SK-N-SH treated with all-trans-retinoic acid at 6 μM for 48 hours (cell line): ENCODE data around the gene NATD1.
A peak's percentile ranks its signal among the peaks of the same experiment; 100 is the strongest.

Experiments
- ATAC-seq: fragments of 200-7000 bp; cut with Tn5 transposase; 3 replicates; pipeline ENCODE4 v1.9.1; 2020; ENCODE audit warnings: mild to moderate bottlenecking, moderate library complexity
- ARNTL ChIP-seq: fragments of 450-650 bp; formaldehyde crosslinking; IDR thresholded peaks from 2 replicates; pipeline ENCODE4 v1.5.0; 2020; ENCODE audit warnings: low read depth, mild to moderate bottlenecking, moderate library complexity, borderline replicate concordance
- BACH2 ChIP-seq: fragments of 250-450 bp; sonication (Bioruptor Pico); IDR thresholded peaks from 2 replicates; pipeline ENCODE4 v1.9.0; 2021; ENCODE audit warnings: mild to moderate bottlenecking, borderline replicate concordance
- CSDC2 ChIP-seq: fragments of 250-450 bp; sonication (Bioruptor Pico); IDR thresholded peaks from 2 replicates; pipeline ENCODE4 v1.5.0; 2020; ENCODE audit warnings: mild to moderate bottlenecking, moderate library complexity
- ESRRG ChIP-seq: fragments of 250-450 bp; sonication (Bioruptor Pico); IDR thresholded peaks from 2 replicates; pipeline ENCODE4 v1.6.1; 2021; ENCODE audit warnings: mild to moderate bottlenecking
- GLIS3 ChIP-seq: fragments of 250-450 bp; sonication (Bioruptor Pico); IDR thresholded peaks from 2 replicates; pipeline ENCODE4 v1.5.0; 2020; ENCODE audit warnings: mild to moderate bottlenecking, moderate library complexity
- ISL1 ChIP-seq: fragments of 250-450 bp; sonication (Bioruptor Pico); IDR thresholded peaks from 2 replicates; pipeline ENCODE4 v2.1.2; 2022; ENCODE audit warnings: mild to moderate bottlenecking, moderate library complexity
- OSR1 ChIP-seq: fragments of 250-450 bp; sonication (Bioruptor Pico); IDR thresholded peaks from 2 replicates; pipeline ENCODE4 v1.8.0; 2022; ENCODE audit warnings: moderate library complexity, mild to moderate bottlenecking, inconsistent platforms
- PPARA ChIP-seq: fragments of 250-450 bp; sonication (Bioruptor Pico); IDR thresholded peaks from 2 replicates; pipeline ENCODE4 v1.5.0; 2020; ENCODE audit warnings: mild to moderate bottlenecking, borderline replicate concordance
- RARB ChIP-seq: fragments of 250-450 bp; sonication (Bioruptor Pico); IDR thresholded peaks from 2 replicates; pipeline ENCODE4 v1.8.0; 2021; ENCODE audit warnings: mild to moderate bottlenecking, moderate library complexity
- SNAI2 ChIP-seq: fragments of 250-450 bp; sonication (Bioruptor Pico); IDR thresholded peaks from 2 replicates; pipeline ENCODE4 v1.5.0; 2020; ENCODE audit warnings: mild to moderate bottlenecking, moderate library complexity
- TCF4 ChIP-seq: fragments of 250-450 bp; sonication (Bioruptor Pico); IDR thresholded peaks from 2 replicates; pipeline ENCODE4 v1.8.0; 2021; ENCODE audit warnings: mild to moderate bottlenecking, moderate library complexity, borderline replicate concordance
- TOX ChIP-seq: fragments of 250-450 bp; sonication (Bioruptor Pico); IDR thresholded peaks from 2 replicates; pipeline ENCODE4 v1.8.0; 2021; ENCODE audit warnings: mild to moderate bottlenecking, moderate library complexity, borderline replicate concordance
- ZC3H10 ChIP-seq: fragments of 250-450 bp; sonication (Bioruptor Pico); IDR thresholded peaks from 2 replicates; pipeline ENCODE4 v1.5.1; 2021; ENCODE audit warnings: mild to moderate bottlenecking, moderate library complexity
- ZFP3 ChIP-seq: fragments of 250-450 bp; sonication (Bioruptor Pico); IDR thresholded peaks from 2 replicates; pipeline ENCODE4 v1.5.0; 2020; ENCODE audit warnings: mild to moderate bottlenecking, moderate library complexity
- ZFP30 ChIP-seq: fragments of 450-650 bp; formaldehyde crosslinking; IDR thresholded peaks from 2 replicates; pipeline ENCODE4 v1.5.0; 2022; ENCODE audit warnings: mild to moderate bottlenecking, moderate library complexity
- ZNF565 ChIP-seq: fragments of 450-650 bp; formaldehyde crosslinking; conservative IDR thresholded peaks from 2 replicates; pipeline ENCODE4 v1.5.0; 2020; ENCODE audit warnings: low read depth, mild to moderate bottlenecking, moderate library complexity
- ZNF70 ChIP-seq: fragments of 450-650 bp; formaldehyde crosslinking; IDR thresholded peaks from 2 replicates; pipeline ENCODE4 v1.5.0; 2020; ENCODE audit warnings: mild to moderate bottlenecking, moderate library complexity
- TF ChIP-seq, protein P1 (sequence below): fragments of 250-450 bp; sonication (Bioruptor Pico); IDR thresholded peaks from 2 replicates; pipeline ENCODE4 v1.5.1; 2020; ENCODE audit warnings: low read depth, mild to moderate bottlenecking, moderate library complexity
- TF ChIP-seq, protein P2 (sequence below): fragments of 250-450 bp; sonication (Bioruptor Pico); IDR thresholded peaks from 2 replicates; pipeline ENCODE4 v1.8.0; 2020; ENCODE audit warnings: mild to moderate bottlenecking, moderate library complexity, borderline replicate concordance
- TF ChIP-seq, protein P3 (sequence below): fragments of 250-450 bp; sonication (Bioruptor Pico); IDR thresholded peaks from 2 replicates; pipeline ENCODE4 v1.5.0; 2020; ENCODE audit warnings: mild to moderate bottlenecking, moderate library complexity
- TF ChIP-seq, protein P4 (sequence below): fragments of 250-450 bp; sonication (Bioruptor Pico); IDR thresholded peaks from 2 replicates; pipeline ENCODE4 v1.8.0; 2021; ENCODE audit warnings: low read depth, mild to moderate bottlenecking, moderate library complexity, borderline replicate concordance
- TF ChIP-seq, protein P5 (sequence below): fragments of 250-450 bp; sonication (Bioruptor Pico); IDR thresholded peaks from 2 replicates; pipeline ENCODE4 v1.5.1; 2021; ENCODE audit warnings: mild to moderate bottlenecking, moderate library complexity

Gene NATD1

DNA sequence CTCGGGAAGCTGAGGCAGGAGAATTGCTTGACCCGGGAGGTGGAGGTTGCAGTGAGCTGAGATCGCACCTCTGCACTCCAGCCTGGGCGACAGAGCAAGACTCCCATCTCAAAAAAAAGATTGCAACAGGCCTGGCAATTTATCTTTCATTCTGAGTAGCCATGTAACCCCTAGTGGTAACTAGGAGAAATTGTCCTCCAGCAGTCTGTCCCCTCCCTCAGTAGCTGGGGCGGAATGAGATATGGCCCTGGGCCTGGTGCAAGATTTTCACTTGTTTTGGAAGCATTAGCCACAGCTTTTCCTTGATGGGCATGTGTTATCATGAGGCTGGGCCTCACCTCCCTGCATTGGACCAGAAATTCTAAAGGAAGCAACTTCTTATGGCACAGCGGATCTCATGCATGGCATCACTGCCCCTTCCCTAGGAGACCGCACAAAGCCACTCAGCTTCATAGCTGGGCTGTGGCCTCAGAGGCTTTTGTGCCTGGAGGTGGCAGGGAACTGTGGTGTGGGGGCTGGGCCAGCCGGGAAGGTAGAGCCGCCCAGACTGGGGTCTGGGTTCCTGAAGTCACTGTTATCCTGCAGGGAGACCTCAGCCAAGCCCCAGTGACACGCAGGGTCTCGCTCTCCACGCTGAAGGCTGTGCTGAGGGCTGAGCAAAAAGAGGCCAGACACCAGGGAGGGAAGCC is 13.4 kb downstream of the NATD1 start:
- TF ChIP-seq CSDC2 (CRISPR knock-in tag) (no peak), ZFP30 (CRISPR knock-in tag) (no peak), ZNF565 (no peak), GLIS3 (no peak), ZC3H10 (CRISPR knock-in tag) (no peak), ZNF70 (no peak), TOX (CRISPR knock-in tag) (no peak), ARNTL (CRISPR knock-in tag) (no peak), ISL1 (CRISPR knock-in tag) (no peak), SNAI2 (CRISPR knock-in tag) (no peak), ZFP3 (no peak), BACH2 (CRISPR knock-in tag) (no peak), ESRRG (CRISPR knock-in tag) (no peak), PPARA (no peak)
- TF ChIP-seq, protein P1, sequence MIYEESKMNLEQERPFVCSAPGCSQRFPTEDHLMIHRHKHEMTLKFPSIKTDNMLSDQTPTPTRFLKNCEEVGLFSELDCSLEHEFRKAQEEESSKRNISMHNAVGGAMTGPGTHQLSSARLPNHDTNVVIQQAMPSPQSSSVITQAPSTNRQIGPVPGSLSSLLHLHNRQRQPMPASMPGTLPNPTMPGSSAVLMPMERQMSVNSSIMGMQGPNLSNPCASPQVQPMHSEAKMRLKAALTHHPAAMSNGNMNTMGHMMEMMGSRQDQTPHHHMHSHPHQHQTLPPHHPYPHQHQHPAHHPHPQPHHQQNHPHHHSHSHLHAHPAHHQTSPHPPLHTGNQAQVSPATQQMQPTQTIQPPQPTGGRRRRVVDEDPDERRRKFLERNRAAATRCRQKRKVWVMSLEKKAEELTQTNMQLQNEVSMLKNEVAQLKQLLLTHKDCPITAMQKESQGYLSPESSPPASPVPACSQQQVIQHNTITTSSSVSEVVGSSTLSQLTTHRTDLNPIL (CRISPR knock-in tag), result no peak
- TF ChIP-seq, protein P2, sequence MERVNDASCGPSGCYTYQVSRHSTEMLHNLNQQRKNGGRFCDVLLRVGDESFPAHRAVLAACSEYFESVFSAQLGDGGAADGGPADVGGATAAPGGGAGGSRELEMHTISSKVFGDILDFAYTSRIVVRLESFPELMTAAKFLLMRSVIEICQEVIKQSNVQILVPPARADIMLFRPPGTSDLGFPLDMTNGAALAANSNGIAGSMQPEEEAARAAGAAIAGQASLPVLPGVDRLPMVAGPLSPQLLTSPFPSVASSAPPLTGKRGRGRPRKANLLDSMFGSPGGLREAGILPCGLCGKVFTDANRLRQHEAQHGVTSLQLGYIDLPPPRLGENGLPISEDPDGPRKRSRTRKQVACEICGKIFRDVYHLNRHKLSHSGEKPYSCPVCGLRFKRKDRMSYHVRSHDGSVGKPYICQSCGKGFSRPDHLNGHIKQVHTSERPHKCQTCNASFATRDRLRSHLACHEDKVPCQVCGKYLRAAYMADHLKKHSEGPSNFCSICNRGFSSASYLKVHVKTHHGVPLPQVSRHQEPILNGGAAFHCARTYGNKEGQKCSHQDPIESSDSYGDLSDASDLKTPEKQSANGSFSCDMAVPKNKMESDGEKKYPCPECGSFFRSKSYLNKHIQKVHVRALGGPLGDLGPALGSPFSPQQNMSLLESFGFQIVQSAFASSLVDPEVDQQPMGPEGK (CRISPR knock-in tag), result no peak
- TF ChIP-seq, protein P3, sequence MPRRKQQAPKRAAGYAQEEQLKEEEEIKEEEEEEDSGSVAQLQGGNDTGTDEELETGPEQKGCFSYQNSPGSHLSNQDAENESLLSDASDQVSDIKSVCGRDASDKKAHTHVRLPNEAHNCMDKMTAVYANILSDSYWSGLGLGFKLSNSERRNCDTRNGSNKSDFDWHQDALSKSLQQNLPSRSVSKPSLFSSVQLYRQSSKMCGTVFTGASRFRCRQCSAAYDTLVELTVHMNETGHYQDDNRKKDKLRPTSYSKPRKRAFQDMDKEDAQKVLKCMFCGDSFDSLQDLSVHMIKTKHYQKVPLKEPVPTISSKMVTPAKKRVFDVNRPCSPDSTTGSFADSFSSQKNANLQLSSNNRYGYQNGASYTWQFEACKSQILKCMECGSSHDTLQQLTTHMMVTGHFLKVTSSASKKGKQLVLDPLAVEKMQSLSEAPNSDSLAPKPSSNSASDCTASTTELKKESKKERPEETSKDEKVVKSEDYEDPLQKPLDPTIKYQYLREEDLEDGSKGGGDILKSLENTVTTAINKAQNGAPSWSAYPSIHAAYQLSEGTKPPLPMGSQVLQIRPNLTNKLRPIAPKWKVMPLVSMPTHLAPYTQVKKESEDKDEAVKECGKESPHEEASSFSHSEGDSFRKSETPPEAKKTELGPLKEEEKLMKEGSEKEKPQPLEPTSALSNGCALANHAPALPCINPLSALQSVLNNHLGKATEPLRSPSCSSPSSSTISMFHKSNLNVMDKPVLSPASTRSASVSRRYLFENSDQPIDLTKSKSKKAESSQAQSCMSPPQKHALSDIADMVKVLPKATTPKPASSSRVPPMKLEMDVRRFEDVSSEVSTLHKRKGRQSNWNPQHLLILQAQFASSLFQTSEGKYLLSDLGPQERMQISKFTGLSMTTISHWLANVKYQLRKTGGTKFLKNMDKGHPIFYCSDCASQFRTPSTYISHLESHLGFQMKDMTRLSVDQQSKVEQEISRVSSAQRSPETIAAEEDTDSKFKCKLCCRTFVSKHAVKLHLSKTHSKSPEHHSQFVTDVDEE, result no peak
- TF ChIP-seq, protein P4, sequence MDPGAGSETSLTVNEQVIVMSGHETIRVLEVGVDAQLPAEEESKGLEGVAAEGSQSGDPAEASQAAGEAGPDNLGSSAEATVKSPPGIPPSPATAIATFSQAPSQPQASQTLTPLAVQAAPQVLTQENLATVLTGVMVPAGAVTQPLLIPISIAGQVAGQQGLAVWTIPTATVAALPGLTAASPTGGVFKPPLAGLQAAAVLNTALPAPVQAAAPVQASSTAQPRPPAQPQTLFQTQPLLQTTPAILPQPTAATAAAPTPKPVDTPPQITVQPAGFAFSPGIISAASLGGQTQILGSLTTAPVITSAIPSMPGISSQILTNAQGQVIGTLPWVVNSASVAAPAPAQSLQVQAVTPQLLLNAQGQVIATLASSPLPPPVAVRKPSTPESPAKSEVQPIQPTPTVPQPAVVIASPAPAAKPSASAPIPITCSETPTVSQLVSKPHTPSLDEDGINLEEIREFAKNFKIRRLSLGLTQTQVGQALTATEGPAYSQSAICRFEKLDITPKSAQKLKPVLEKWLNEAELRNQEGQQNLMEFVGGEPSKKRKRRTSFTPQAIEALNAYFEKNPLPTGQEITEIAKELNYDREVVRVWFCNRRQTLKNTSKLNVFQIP (CRISPR knock-in tag), result no peak
- TF ChIP-seq, protein P5, sequence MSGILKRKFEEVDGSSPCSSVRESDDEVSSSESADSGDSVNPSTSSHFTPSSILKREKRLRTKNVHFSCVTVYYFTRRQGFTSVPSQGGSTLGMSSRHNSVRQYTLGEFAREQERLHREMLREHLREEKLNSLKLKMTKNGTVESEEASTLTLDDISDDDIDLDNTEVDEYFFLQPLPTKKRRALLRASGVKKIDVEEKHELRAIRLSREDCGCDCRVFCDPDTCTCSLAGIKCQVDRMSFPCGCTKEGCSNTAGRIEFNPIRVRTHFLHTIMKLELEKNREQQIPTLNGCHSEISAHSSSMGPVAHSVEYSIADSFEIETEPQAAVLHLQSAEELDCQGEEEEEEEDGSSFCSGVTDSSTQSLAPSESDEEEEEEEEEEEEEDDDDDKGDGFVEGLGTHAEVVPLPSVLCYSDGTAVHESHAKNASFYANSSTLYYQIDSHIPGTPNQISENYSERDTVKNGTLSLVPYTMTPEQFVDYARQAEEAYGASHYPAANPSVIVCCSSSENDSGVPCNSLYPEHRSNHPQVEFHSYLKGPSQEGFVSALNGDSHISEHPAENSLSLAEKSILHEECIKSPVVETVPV (CRISPR knock-in tag), result no peak
- peak; percentile 80 for ATAC-seq

DNA sequence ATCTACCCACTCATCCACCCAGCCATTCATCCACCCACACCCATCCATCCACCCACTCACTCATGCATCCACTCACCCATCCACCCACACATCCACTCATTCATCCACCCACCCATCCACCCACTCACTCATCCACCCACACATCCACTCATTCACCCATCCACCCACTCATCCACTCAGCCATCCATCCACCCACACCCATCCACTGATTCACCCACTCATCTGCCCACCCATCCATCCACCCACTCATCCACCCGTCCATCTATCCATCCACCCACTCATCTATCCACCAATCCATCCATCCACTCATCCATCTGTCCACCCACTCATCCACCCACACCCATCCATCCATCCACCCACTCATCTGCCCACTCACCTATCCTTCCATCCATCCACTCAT is 17.3 kb downstream of the NATD1 start:
- TF ChIP-seq TCF4 (CRISPR knock-in tag), result no peak
- no peak for TF ChIP-seq ISL1 (CRISPR knock-in tag)
- TF ChIP-seq CSDC2 (CRISPR knock-in tag), result no peak
- no peak for TF ChIP-seq RARB (CRISPR knock-in tag)
- TF ChIP-seq, protein P5 (CRISPR knock-in tag), result no peak
- no peak for TF ChIP-seq OSR1 (CRISPR knock-in tag)
- TF ChIP-seq PPARA, result no peak
- TF ChIP-seq, protein P2 (CRISPR knock-in tag), result no peak
- TF ChIP-seq ZNF565, result no peak
- no peak for TF ChIP-seq ZFP30 (CRISPR knock-in tag)
- no peak for TF ChIP-seq BACH2 (CRISPR knock-in tag)
- TF ChIP-seq, all 23 proteins: peak for 0

More for the DNA sequence above, 17.3 kb downstream of the NATD1 start:
- ATAC-seq, result no peak
